ENCODE measurements around the gene NEIL3.

DNA sequence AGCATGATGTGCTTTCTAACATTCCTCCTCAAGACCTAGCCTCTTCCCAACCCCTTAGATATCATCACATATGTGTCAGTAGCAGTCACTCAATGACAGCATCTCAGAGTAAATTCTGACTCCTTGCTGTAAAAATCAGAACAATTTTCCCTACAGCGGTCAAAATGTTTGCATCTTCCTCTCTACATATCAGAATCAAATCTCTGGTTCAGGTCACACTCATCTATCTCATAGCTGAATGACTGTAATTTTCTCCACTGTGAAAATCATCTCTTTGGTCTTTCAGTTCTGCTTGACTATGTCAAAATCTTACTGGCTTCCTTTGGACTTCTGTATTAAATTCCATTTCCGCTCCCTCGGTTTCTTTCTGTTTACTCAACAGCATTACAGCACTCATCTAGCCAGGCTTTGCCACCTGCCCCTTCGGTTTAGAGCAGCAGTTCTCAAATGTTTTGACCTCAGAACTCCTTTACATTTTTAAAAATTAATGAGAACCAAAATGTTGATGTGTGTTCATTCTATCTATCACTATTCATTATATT, 75.3 kb downstream of the NEIL3 start:
- TF ChIP-seq, protein P1, sequence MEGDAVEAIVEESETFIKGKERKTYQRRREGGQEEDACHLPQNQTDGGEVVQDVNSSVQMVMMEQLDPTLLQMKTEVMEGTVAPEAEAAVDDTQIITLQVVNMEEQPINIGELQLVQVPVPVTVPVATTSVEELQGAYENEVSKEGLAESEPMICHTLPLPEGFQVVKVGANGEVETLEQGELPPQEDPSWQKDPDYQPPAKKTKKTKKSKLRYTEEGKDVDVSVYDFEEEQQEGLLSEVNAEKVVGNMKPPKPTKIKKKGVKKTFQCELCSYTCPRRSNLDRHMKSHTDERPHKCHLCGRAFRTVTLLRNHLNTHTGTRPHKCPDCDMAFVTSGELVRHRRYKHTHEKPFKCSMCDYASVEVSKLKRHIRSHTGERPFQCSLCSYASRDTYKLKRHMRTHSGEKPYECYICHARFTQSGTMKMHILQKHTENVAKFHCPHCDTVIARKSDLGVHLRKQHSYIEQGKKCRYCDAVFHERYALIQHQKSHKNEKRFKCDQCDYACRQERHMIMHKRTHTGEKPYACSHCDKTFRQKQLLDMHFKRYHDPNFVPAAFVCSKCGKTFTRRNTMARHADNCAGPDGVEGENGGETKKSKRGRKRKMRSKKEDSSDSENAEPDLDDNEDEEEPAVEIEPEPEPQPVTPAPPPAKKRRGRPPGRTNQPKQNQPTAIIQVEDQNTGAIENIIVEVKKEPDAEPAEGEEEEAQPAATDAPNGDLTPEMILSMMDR (IDR thresholded peaks at IDR 0.05): no peak
- TF ChIP-seq EP300 (IDR thresholded peaks at IDR 0.05) (no peak), POLR2A (IDR thresholded peaks at IDR 0.05) (no peak), POLR2AphosphoS5 (IDR thresholded peaks at IDR 0.05) (no peak)
